Endothelial cell of umbilical vein (primary cell): ENCODE data around the gene PRDM16. TPM values are rescaled to one million over a fixed set of nuclear protein-coding genes. Genes with fewer than 3 reads are reported as not detected.

Experiments used
- BruUV-seq: library from RNA; stranded (reverse); fragments of 400-500 nt; replicated peaks from 2 replicates; lab custom pipeline; 2021; lab: Mats Ljungman, UMichigan
- CTCF ChIA-PET: fragments of 300-600, 350-600 bp; sonication (Branson Sonifier 250); formaldehyde crosslinking; loops from one replicate; lab custom pipeline; 2021; ENCODE audit warnings: antibody characterized with exemption, inconsistent platforms; lab: Charles Lee
- POLR2A ChIA-PET: fragments of 300-600, 350-600 bp; sonication (Branson Sonifier 250); formaldehyde crosslinking; loops from one replicate; lab custom pipeline; 2021; ENCODE audit warnings: antibody characterized with exemption, inconsistent platforms; lab: Charles Lee
- DNase-seq: peaks from one replicate; pipeline ENCODE4 v3.0.0-alpha.2; 2011; ENCODE audit warnings: low read depth, low spot score
- FAIRE-seq: peaks from 2 replicates; lab custom pipeline; 2011; peaks lifted over from hg19 to GRCh38; lab: Jason Lieb, UNC
- H2AFZ ChIP-seq: 2 replicates; pipeline ENCODE4 v1.6.0; 2012; ENCODE audit warnings: low read depth, low read length, control low read depth, inconsistent platforms
- H3K27ac ChIP-seq: 2 replicates; pipeline ENCODE4 v1.5.1; 2011; ENCODE audit warnings: low read depth, mild to moderate bottlenecking, control low read depth, low read length, moderate library complexity; ENCODE audit not compliant: insufficient read depth
- H3K27me3 ChIP-seq, 2 experiments: 2 replicates each; pipeline versions ENCODE4 v1.6.0 to v1.6.1; 2011; ENCODE audit warnings: low read length in 2 of 2, mixed read lengths in 1 of 2; ENCODE audit not compliant: control insufficient read depth in 2 of 2, insufficient read depth in 2 of 2
- H3K36me3 ChIP-seq, 2 experiments: 2 replicates in 1 of 2; 3 replicates in 1 of 2; pipeline ENCODE4 v1.5.1; 2011; ENCODE audit warnings: low read length in 2 of 2, mild to moderate bottlenecking in 1 of 2, moderate library complexity in 1 of 2; ENCODE audit not compliant: control insufficient read depth in 2 of 2, insufficient read depth in 2 of 2; ENCODE audit errors: extremely low read depth in 1 of 2
- H3K4me1 ChIP-seq: 3 replicates; pipeline ENCODE4 v1.5.1; 2011; ENCODE audit warnings: mild to moderate bottlenecking, low read length; ENCODE audit not compliant: control insufficient read depth, insufficient read depth; ENCODE audit errors: extremely low read depth
- H3K4me2 ChIP-seq: 2 replicates; pipeline ENCODE4 v1.6.1; 2011; ENCODE audit warnings: low read length, control low read depth, mixed read lengths; ENCODE audit not compliant: insufficient read depth
- H3K4me3 ChIP-seq, 3 experiments: fragments of 200-600 bp in 1 of 3; sonication (generic), shearing (Covaris generic) in 1 of 3; replicated peaks in 1 of 3; 2 replicates each; pipeline ENCODE4 v1.5.1; 2011 to 2016; ENCODE audit warnings: control low read depth in 3 of 3, low read length in 3 of 3, mild to moderate bottlenecking in 2 of 3, inconsistent platforms in 1 of 3, low read depth in 1 of 3, moderate library complexity in 1 of 3; ENCODE audit not compliant: insufficient read depth in 1 of 3
- H3K79me2 ChIP-seq: 2 replicates; pipeline ENCODE4 v1.6.0; 2012; ENCODE audit warnings: low read length, inconsistent platforms; ENCODE audit not compliant: control insufficient read depth, insufficient read depth
- H3K9ac ChIP-seq: replicated peaks from 2 replicates; pipeline ENCODE3; 2011; ENCODE audit warnings: low read length, control low read depth; ENCODE audit not compliant: insufficient read depth; ENCODE audit errors: extremely low read depth
- H3K9me1 ChIP-seq: replicated peaks from 3 replicates; pipeline ENCODE4 v1.6.0; 2011; ENCODE audit warnings: mild to moderate bottlenecking, low read length; ENCODE audit not compliant: control insufficient read depth, insufficient read depth; ENCODE audit errors: extremely low read depth
- H3K9me3 ChIP-seq: replicated peaks from 2 replicates; pipeline ENCODE4 v1.5.1; 2012; ENCODE audit warnings: low read length, inconsistent platforms; ENCODE audit not compliant: control insufficient read depth, insufficient read depth
- H4K20me1 ChIP-seq: replicated peaks from 2 replicates; pipeline ENCODE3; 2011; ENCODE audit warnings: mild to moderate bottlenecking, low read length; ENCODE audit not compliant: control insufficient read depth, insufficient read depth; ENCODE audit errors: extremely low read depth
- CTCF ChIP-seq, 2 donors: IDR thresholded peaks; 1 replicate in 1 of 2; 2 replicates in 1 of 2; pipeline ENCODE4 v1.5.1; 2011; ENCODE audit warnings: low read length in 2 of 2, mild to moderate bottlenecking in 2 of 2, moderate library complexity in 2 of 2, control low read depth in 1 of 2, inconsistent platforms in 1 of 2, low read depth in 1 of 2; ENCODE audit not compliant: insufficient read depth in 1 of 2; ENCODE audit errors: extremely low read depth in 1 of 2
- EZH2 ChIP-seq: IDR thresholded peaks from 2 replicates; pipeline ENCODE4 v1.6.1; 2012; ENCODE audit warnings: borderline replicate concordance, low read depth, mild to moderate bottlenecking, moderate library complexity, low read length, inconsistent platforms; ENCODE audit not compliant: severe bottlenecking
- FOS ChIP-seq: IDR thresholded peaks from 2 replicates; pipeline ENCODE4 v1.6.1; 2011; ENCODE audit warnings: mild to moderate bottlenecking, low read length, moderate library complexity, borderline replicate concordance; ENCODE audit not compliant: insufficient read depth
- GATA2 ChIP-seq: IDR thresholded peaks from 2 replicates; pipeline ENCODE4 v1.7.0; 2011; ENCODE audit warnings: low read depth, mild to moderate bottlenecking, moderate library complexity, mixed read lengths, low read length; ENCODE audit not compliant: insufficient read length, insufficient read depth
- MAX ChIP-seq: IDR thresholded peaks from 2 replicates; pipeline ENCODE4 v1.6.1; 2011; ENCODE audit not compliant: insufficient read depth, insufficient read length
- MYC ChIP-seq: IDR thresholded peaks from one replicate; pipeline ENCODE4 v1.6.1; 2011; ENCODE audit warnings: mild to moderate bottlenecking, low read depth, low read length
- POLR2AphosphoS5 ChIP-seq: IDR thresholded peaks from 2 replicates; pipeline ENCODE4 v1.6.1; 2012; ENCODE audit warnings: low read depth, mild to moderate bottlenecking, control low read depth, low read length, moderate library complexity; ENCODE audit not compliant: insufficient read depth
- dilution Hi-C: fragments of 300-500 bp; cut with MboI; formaldehyde crosslinking; loops from one replicate; pipeline ENCODE4 v1.15.0; 2019; ENCODE audit warnings: low sequenced_read_pairs; ENCODE audit not compliant: extremely low pct_ligation_motif_present
- intact Hi-C: fragments of 100-400 bp; cut with micrococcal nuclease; formaldehyde crosslinking; loops from one replicate; pipeline ENCODE4 v1.10.0; 2022
- polyA plus RNA-seq, 4 experiments: library from polyadenylated mRNA; depleted of rRNA in 3 of 4; stranded (reverse) in 3 of 4; unstranded in 1 of 4; fragments of >200 nt; gene quantifications; 2 replicates each; pipeline versions ENCODE4 v1.2.1 to v1.2.3, GENCODE V29; 2011 to 2012; ENCODE audit warnings: missing spikeins in 1 of 4
- total RNA-seq: library from RNA; stranded (reverse); gene quantifications from 2 replicates; pipeline ENCODE4 v1.2.3, GENCODE V29; 2021

PRDM16 gene
- total and polyA plus RNA-seq, 2 donors (not counting 3 experiments of a cell fraction or from before 2014, with no cell fraction given): not detected

GRCh38 chr1:3468236-3469103 lies 399.5 kb downstream of the PRDM16 start:
- intact Hi-C loops: no loop called here
- CTCF ChIA-PET: interaction anchor here (0.7 kb wide), 1 partner anchor 16 kb away, joined by 4 read pairs; no protein-coding TSS in a partner anchor
- FAIRE-seq (no peak), DNase-seq (no peak)
- H3K27me3 ChIP-seq: no peaks in the 10 kb centered on the region
- no peaks in the 10 kb centered on the region for H3K79me2 ChIP-seq
- no peak overlapping the region for H2AFZ ChIP-seq
- POLR2A ChIA-PET: no interaction called here
- H3K27ac ChIP-seq: no peak overlapping the region
- peaks cover 4% of the 10 kb centered on the region for H3K4me1 ChIP-seq
- no TSS peak for BruUV-seq
- H3K4me3 ChIP-seq: no peak overlapping the region
- dilution Hi-C loops: no loop called here
- no peak overlapping the region for H3K9ac ChIP-seq
- H3K9me1 ChIP-seq: no peaks in the 10 kb centered on the region
- no peaks in the 10 kb centered on the region for H3K36me3 ChIP-seq
- no peaks in the 10 kb centered on the region for H3K9me3 ChIP-seq
- no peaks in the 10 kb centered on the region for H4K20me1 ChIP-seq
- TF ChIP-seq FOS: no peak
- no peak for TF ChIP-seq GATA2
- no peak for TF ChIP-seq MYC
- no peak for TF ChIP-seq POLR2AphosphoS5
- no peak for TF ChIP-seq CTCF (IDR thresholded peaks at IDR 0.05; ENCODE audit: extremely low read depth in 1 of 2, insufficient read depth in 1 of 2, low read depth in 1 of 2, low read length in 2 of 2)
- TF ChIP-seq EZH2: no peak
- no peak for TF ChIP-seq MAX
- no peak overlapping the region for H3K4me2 ChIP-seq
